Cardiac muscle cell (in vitro differentiated cells and primary cell): ENCODE data around the gene CYGB. TPM values are rescaled to one million over a fixed set of nuclear protein-coding genes. Genes with fewer than 3 reads are reported as not detected.
"Not testable (repeated sequence)": the region's sequence is repeated elsewhere in the genome, so short reads cannot be mapped to it uniquely, and the experiment has no call there.

Experiments used
- DNase-seq, 2 donors: peaks; one replicate each; pipeline versions ENCODE4 v3.0.0 to v3.0.0-alpha.2; 2010 to 2017; ENCODE audit warnings: low read depth in 1 of 2, low spot score in 1 of 2
- H3K27ac ChIP-seq: fragments of 200-600 bp; sonication (generic); 2 replicates; pipeline ENCODE4 v1.5.1; 2016
- H3K27me3 ChIP-seq: fragments of 200-600 bp; sonication (generic); 2 replicates; pipeline ENCODE4 v1.6.0; 2016; ENCODE audit warnings: control low read depth
- H3K36me3 ChIP-seq: fragments of 200-600 bp; sonication (generic); 2 replicates; pipeline ENCODE4 v1.5.1; 2016; ENCODE audit warnings: control low read depth
- H3K4me1 ChIP-seq: fragments of 200-600 bp; sonication (generic); 2 replicates; pipeline ENCODE4 v1.8.1; 2017; ENCODE audit warnings: low read depth, mild to moderate bottlenecking, mixed run types
- H3K4me3 ChIP-seq: fragments of 200-600 bp; sonication (generic); 2 replicates; pipeline ENCODE4 v1.5.1; 2016; ENCODE audit warnings: mild to moderate bottlenecking
- H3K9me3 ChIP-seq: fragments of 200-600 bp; sonication (generic); 2 replicates; pipeline ENCODE4 v1.5.1; 2017; ENCODE audit warnings: low read depth, mild to moderate bottlenecking, control low read depth
- polyA plus RNA-seq: library from polyadenylated mRNA; unstranded; fragments of >200 nt; fragmentation: Nextera tagmentation; extraction: Ambion mirVana; gene quantifications from 2 replicates; pipeline ENCODE4 v1.2.1, GENCODE V29; 2016
- total RNA-seq: library from RNA; depleted of rRNA; stranded (reverse); fragments of >200 nt; gene quantifications from 2 replicates; pipeline ENCODE4 v1.2.3, GENCODE V29; 2016
- TF ChIP-seq, protein P1 (sequence below): IDR thresholded peaks from 2 replicates; pipeline ENCODE4 v1.5.1; 2012; ENCODE audit warnings: low read depth, mild to moderate bottlenecking, low read length

CYGB gene
- total and polyA plus RNA-seq, 2 experiments from 2014 or later: 7.4 to 11.9 TPM

GRCh38 chr17:76562734-76563148 lies 25.2 kb upstream of the CYGB start:
- TF ChIP-seq, protein P1, sequence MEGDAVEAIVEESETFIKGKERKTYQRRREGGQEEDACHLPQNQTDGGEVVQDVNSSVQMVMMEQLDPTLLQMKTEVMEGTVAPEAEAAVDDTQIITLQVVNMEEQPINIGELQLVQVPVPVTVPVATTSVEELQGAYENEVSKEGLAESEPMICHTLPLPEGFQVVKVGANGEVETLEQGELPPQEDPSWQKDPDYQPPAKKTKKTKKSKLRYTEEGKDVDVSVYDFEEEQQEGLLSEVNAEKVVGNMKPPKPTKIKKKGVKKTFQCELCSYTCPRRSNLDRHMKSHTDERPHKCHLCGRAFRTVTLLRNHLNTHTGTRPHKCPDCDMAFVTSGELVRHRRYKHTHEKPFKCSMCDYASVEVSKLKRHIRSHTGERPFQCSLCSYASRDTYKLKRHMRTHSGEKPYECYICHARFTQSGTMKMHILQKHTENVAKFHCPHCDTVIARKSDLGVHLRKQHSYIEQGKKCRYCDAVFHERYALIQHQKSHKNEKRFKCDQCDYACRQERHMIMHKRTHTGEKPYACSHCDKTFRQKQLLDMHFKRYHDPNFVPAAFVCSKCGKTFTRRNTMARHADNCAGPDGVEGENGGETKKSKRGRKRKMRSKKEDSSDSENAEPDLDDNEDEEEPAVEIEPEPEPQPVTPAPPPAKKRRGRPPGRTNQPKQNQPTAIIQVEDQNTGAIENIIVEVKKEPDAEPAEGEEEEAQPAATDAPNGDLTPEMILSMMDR: no peak
- Histone ChIP-seq H3K27ac (no peak overlapping the region), H3K9me3 (no peaks in the 10 kb centered on the region), H3K27me3 (no peaks in the 10 kb centered on the region), H3K4me1 (peaks cover 5% of the 10 kb centered on the region), H3K36me3 (peaks cover 15% of the 10 kb centered on the region), H3K4me3 (no peak overlapping the region)
- peak in 1 of 2 donors; percentile 91 for DNase-seq

GRCh38 chr17:76561799-76562268 lies 24.3 kb upstream of the CYGB start:
- H3K27me3 ChIP-seq: no peaks in the 10 kb centered on the region
- peaks cover 15% of the 10 kb centered on the region for H3K36me3 ChIP-seq
- no peak overlapping the region for H3K4me3 ChIP-seq
- no peaks in the 10 kb centered on the region for H3K9me3 ChIP-seq
- TF ChIP-seq, protein P1: no peak
- H3K27ac ChIP-seq: no peak overlapping the region
- peak in 1 of 2 donors; percentile 50 for DNase-seq
- peaks cover 5% of the 10 kb centered on the region for H3K4me1 ChIP-seq

DNA sequence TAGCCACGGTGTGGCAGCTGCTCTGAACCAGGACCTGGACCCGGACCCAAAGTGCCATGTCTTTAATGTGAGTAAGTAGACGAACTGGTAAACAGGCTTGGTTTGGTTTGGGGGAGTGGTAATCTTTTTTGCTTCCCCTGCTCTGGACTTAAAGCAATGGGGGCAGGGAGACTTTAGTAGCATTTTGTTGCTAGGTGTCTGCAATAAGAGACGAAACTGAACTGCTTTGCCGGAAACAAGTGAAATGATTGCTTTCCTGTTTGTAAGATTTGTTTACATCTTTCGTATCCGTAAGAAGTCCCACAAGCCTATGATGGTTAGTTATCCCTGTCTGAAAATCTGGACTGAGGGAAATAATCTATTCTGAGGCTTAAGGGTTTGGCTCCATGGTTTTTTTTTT lies 23.8 kb upstream of the CYGB start:
- no peak overlapping the region for H3K4me3 ChIP-seq
- TF ChIP-seq, protein P1: no peak

DNA sequence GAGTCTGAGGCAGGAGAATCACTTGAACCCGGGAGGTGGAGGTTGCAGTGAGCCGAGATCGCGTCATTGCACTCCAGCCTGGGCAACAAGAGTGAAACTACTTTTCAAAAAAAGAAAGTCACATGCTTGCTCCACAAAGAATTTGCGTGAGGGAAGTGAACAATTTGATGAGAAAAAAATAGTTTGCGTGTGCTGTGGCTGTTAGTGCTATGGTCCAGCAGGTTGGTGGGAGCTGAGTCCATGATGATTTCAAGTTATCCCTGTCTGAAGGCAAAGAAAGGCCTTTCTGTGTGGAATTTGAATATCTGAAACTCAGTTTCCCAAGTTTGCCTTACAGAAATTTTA lies 23.3 kb upstream of the CYGB start:
- H3K4me3 ChIP-seq: no peak overlapping the region

More for the DNA sequence above, 23.8 kb upstream of the CYGB start:
- Histone ChIP-seq H3K36me3 (peaks cover 15% of the 10 kb centered on the region), H3K4me1 (peaks cover 5% of the 10 kb centered on the region), H3K9me3 (no peaks in the 10 kb centered on the region), H3K27ac (no peak overlapping the region), H3K27me3 (no peaks in the 10 kb centered on the region)
- DNase-seq: no peak

DNA sequence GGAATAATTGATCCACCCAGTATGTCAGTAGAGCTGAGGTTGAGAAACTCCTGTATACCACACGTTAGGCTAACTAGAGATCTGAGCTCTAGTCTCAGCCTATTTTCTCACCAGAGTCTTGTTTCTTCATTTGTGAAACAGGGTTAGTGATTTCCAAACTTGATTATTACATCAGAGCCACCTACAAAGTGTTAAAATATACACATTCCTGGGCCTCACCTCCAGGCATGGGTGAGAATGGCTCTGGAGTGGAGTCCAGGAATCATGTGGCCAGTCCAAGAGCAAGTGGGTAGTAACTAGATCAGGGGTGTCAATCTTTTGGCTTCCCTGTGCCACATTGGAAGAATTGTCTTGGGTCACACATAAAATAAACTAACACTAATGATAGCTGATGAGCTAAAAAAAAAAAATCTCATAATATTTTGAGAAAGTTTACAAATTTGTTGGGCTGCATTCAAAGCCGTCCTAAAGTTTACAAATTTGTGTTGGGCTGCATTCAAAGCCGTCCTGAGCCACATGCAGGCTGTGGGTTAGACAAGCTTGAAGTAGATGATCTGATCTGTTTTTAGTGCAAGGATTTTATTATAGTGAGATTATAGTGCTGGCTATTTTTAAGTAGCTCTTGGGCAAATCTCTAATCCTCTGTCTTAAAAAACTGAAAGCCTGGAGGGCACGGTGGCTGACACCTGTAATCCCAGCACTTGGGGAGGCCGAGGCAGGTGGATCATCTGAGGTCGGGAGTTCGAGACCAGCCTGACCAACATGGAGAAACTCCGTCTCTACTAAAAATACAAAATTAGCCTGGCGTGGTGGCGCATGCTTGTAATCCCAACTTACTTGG lies 22.7 kb upstream of the CYGB start:
- DNase-seq: no peak
- Histone ChIP-seq H3K36me3 (peaks cover 15% of the 10 kb centered on the region), H3K27ac (no peak overlapping the region), H3K4me1 (peaks cover 5% of the 10 kb centered on the region), H3K9me3 (no peaks in the 10 kb centered on the region), H3K27me3 (no peaks in the 10 kb centered on the region), H3K4me3 (no peak overlapping the region)
- TF ChIP-seq, protein P1: no peak

More for the DNA sequence above, 23.3 kb upstream of the CYGB start:
- Histone ChIP-seq H3K27me3 (no peaks in the 10 kb centered on the region), H3K27ac (no peak overlapping the region), H3K4me1 (peaks cover 5% of the 10 kb centered on the region), H3K9me3 (no peaks in the 10 kb centered on the region), H3K36me3 (peaks cover 15% of the 10 kb centered on the region)
- DNase-seq: no peak
- TF ChIP-seq, protein P1: no peak

- H3K27me3 ChIP-seq, H3K27ac ChIP-seq, H3K4me3 ChIP-seq, H3K9me3 ChIP-seq, H3K4me1 ChIP-seq, DNase-seq: not testable (repeated sequence)
- H3K36me3 ChIP-seq: peaks cover 12% of the 10 kb centered on the region
Observed at GRCh38 chr17:76559460-76559859, 22.0 kb upstream of the CYGB start.
